ENCODE data around the gene DHRS7.

- no peak for TF ChIP-seq CTCF (IDR thresholded peaks at IDR 0.05)
- no peak for TF ChIP-seq POLR2A (IDR thresholded peaks at IDR 0.05)
- TF ChIP-seq POLR2AphosphoS5 (IDR thresholded peaks at IDR 0.05) = no peak
These were observed 9.4 kb upstream of the DHRS7 start for GRCh38 chr14:60174352-60175254.

Data from breast epithelium (tissue), 3 donors.